Measurements from ENCODE around the gene NAB2.
"Not testable (repeated sequence)": the region's sequence is repeated elsewhere in the genome, so short reads cannot be mapped to it uniquely, and the experiment has no call there.

NAB2 gene

DNA sequence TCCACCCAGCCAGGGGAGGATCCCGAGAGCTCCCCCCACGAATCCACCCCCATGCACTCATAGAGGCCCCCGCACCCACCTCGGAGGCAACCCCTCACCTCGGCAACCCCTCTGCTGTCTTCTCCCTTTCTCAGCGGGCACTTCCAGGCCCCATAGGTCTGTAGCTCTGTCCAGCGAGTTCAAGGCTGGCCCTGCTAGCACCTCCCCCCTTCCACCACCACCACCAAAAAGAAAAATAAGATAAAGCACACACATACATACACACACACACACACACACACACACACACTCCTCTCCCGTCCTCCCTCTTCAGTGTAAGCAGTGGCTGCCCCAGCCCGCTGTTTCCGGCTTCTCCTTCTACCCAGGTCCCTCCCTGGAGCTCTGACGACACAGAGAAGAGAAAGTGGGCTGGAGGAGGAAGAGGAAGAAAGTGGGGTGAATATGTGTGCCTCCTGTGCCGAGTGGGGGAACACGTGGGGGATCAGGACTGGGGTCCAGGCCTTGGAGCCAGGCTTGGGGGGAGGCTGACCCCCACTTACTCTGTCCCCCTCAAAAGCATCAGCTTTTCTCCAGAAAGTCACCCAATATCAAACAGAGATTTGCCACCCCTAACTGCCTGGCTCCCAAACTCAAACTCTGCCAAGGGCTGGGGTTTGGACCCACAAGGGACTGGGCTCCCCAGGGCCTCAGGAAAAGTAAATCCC, 22.3 kb downstream of the NAB2 start, which contains the start of gene STAT6:
STAT6 (minus strand) TSS at position 332 of the 704 bp plus-strand sequence. CDS start 3,084 bp downstream, outside the sequence.
- peak within 1 kb of the TSS; percentile 76 for H3K4me3 ChIP-seq (ENCODE audit: insufficient read depth, low read depth, low read length, poor library complexity, severe bottlenecking)
- H3K27ac ChIP-seq (ENCODE audit: insufficient read depth, low read length, poor library complexity, severe bottlenecking) = peak within 1 kb of the TSS; percentile 97
- H3K4me1 ChIP-seq (ENCODE audit: control insufficient read depth, insufficient read depth, low read length, poor library complexity, severe bottlenecking) = peaks cover 32% of the 10 kb centered on the region
- peaks cover 20% of the 10 kb centered on the region for H3K36me3 ChIP-seq (ENCODE audit: control insufficient read depth, insufficient read depth, low read length)
- H3K27me3 ChIP-seq (replicated peaks; ENCODE audit: control insufficient read depth, insufficient read depth, low read length, poor library complexity, severe bottlenecking) = no peaks in the 10 kb centered on the region
- H3K9me3 ChIP-seq (ENCODE audit: control insufficient read depth, low read length) = no peaks in the 10 kb centered on the region
- DNase-seq = peak; percentile 77 to 81 (median 80)

DNA sequence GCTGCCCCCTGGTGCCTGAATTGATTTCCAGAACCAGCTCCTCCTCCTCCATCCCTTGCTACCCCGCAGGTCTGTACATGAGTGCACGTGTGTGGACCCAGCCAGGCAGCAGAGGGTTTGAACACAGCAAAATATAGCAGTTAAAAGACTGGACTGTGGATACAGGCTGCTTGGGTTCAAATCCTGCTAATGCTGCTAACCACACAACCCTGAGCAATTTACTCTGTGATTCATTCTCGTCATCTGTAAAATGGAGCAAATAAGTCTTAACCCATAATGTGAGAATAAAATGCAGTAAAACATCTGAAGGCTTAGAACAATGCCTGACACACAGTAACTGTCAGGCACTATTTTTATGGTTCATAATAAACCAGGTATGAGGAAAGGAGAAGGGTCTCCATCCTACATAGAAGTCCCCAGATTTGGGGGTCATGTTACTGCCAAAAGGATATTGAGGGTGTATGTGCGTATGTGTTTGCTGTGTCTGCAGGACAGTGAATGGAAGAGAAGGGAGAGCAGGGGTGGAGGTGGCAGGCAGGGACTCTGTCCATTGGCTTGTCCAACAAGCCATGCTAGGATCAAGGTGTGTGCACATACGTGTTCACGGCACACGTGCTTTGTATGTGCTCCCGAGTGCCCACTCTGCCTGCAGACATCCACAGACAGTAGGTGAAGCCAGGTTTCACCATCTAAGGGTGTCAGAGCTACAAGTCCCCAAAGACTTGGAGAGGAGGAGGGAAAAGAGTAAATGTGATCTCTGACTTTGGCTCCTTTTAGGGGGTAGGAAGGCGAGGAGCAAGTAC, 23.8 kb downstream of the NAB2 start:
- H3K4me3 ChIP-seq (ENCODE audit: insufficient read depth, low read depth, low read length, poor library complexity, severe bottlenecking) = peak overlapping the region; percentile 76
- DNase-seq = no peak

DNA sequence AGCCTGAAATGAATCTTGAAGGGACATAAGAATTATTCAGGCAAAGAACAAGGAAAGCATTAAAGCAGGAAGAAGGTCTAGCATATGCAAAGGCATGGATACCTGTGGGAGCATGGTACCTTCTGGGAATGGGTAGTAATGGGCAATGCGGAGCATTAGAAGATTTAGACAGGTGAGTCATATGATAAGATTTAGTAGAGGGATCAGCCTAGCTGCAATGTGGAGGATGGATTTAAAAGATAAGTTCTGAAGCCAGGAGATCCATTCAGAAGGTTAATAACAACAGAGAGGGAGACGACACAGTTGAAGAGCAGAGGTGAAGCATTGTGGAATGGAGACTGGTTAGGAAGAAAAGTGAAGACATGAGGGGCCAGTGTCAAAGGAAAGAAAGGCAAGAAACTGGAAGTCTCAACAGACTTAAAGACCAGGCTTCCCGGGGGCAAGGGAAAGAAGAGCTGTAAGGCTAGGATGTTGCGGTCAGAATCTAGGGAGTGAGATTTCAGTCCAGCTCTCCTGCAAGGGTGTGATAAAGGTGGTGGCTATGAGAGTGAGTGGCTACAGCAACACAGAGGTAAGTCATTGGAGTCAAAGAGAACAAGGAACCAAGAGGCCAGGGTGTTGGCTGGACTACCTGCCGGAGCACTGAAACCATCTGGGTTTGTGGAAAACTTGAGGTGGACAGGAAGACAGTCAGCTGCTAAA, 27.8 kb downstream of the NAB2 start:
- H3K4me3 ChIP-seq (ENCODE audit: insufficient read depth, low read depth, low read length, poor library complexity, severe bottlenecking) = no peak overlapping the region
- DNase-seq = no peak
- H3K27ac ChIP-seq (ENCODE audit: insufficient read depth, low read length, poor library complexity, severe bottlenecking) = no peak overlapping the region
- no peaks in the 10 kb centered on the region for H3K9me3 ChIP-seq (ENCODE audit: control insufficient read depth, low read length)
- H3K27me3 ChIP-seq (replicated peaks; ENCODE audit: control insufficient read depth, insufficient read depth, low read length, poor library complexity, severe bottlenecking) = no peaks in the 10 kb centered on the region
- H3K36me3 ChIP-seq (ENCODE audit: control insufficient read depth, insufficient read depth, low read length) = no peaks in the 10 kb centered on the region
- peaks cover 11% of the 10 kb centered on the region for H3K4me1 ChIP-seq (ENCODE audit: control insufficient read depth, insufficient read depth, low read length, poor library complexity, severe bottlenecking)

More for the DNA sequence above, 23.8 kb downstream of the NAB2 start:
- H3K4me1 ChIP-seq (ENCODE audit: control insufficient read depth, insufficient read depth, low read length, poor library complexity, severe bottlenecking) = peaks cover 32% of the 10 kb centered on the region
- no peaks in the 10 kb centered on the region for H3K9me3 ChIP-seq (ENCODE audit: control insufficient read depth, low read length)
- H3K27me3 ChIP-seq (replicated peaks; ENCODE audit: control insufficient read depth, insufficient read depth, low read length, poor library complexity, severe bottlenecking) = no peaks in the 10 kb centered on the region
- peak overlapping the region; percentile 97 for H3K27ac ChIP-seq (ENCODE audit: insufficient read depth, low read length, poor library complexity, severe bottlenecking)
- H3K36me3 ChIP-seq (ENCODE audit: control insufficient read depth, insufficient read depth, low read length) = peaks cover 5% of the 10 kb centered on the region

DNA sequence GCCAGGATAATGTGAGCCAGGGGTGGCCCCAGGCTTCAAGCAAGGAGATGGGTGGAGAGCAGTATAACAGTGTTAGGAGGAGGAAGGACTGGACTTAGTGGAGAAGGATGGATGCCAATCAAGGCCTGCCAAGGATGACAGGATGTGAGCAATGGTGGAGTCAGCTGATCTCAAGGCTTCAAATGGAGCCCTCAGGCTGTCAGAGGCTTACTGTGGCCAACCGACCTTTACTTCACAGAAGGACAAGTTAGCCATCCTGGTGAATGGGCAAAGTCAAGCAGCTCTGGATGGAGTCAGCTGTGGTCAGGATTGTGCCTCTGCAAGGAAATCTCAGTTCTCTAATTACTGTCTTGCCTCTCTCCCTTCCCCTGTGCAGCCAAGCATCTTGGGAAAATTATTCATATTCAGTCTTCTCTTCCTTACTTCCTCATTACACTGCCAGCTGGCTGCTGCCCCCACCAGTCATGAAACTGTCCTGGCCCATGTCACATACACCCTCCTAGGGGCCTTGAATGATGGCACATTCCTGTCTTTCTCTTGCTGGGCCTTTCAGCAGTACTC, 29.9 kb downstream of the NAB2 start:
- no peak for DNase-seq
- H3K4me1 ChIP-seq (ENCODE audit: control insufficient read depth, insufficient read depth, low read length, poor library complexity, severe bottlenecking) = no peaks in the 10 kb centered on the region
- H3K27ac ChIP-seq (ENCODE audit: insufficient read depth, low read length, poor library complexity, severe bottlenecking) = no peak overlapping the region
- H3K27me3 ChIP-seq (replicated peaks; ENCODE audit: control insufficient read depth, insufficient read depth, low read length, poor library complexity, severe bottlenecking) = no peaks in the 10 kb centered on the region
- H3K4me3 ChIP-seq (ENCODE audit: insufficient read depth, low read depth, low read length, poor library complexity, severe bottlenecking) = no peak overlapping the region
- no peaks in the 10 kb centered on the region for H3K9me3 ChIP-seq (ENCODE audit: control insufficient read depth, low read length)
- no peaks in the 10 kb centered on the region for H3K36me3 ChIP-seq (ENCODE audit: control insufficient read depth, insufficient read depth, low read length)

DNA sequence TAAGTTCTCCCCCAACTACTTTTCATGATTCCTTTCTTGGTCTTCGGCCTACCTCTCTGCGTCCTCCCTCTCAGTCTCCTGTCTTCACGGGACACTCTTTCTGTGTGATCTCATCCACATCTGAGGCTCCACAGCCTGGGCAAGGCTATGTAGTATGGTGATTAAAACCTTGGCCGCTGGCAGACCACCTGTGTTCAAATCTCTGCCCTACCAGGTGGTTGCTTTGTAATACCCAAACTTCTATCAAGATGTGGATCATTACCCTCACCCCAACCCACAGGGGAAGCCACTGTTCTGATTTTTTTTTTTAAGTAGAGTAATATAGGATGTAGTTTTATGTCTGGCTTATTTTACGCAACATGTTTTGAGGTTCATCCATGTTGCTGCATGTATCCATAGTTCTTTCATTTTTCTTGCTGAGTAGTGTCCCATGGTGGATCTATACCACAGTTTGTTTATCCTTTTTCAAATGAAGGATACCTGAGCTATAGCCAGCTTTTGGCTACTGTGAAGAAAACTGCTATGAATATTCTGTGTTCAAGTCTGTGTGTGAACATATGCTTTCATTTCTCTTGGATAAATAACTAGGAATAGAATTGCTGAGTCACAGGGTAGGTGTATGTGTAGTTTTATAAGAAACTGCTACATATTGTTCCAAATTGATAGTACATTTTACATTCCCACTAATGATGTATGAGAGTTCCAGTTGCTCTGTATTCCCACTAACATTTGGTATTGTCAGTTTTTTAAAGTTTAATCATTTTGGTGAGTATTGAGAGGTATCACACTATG, 30.6 kb downstream of the NAB2 start:
- Histone ChIP-seq H3K27me3 (replicated peaks; ENCODE audit: control insufficient read depth, insufficient read depth, low read length, poor library complexity, severe bottlenecking) (no peaks in the 10 kb centered on the region), H3K4me3 (ENCODE audit: insufficient read depth, low read depth, low read length, poor library complexity, severe bottlenecking) (no peak overlapping the region), H3K36me3 (ENCODE audit: control insufficient read depth, insufficient read depth, low read length) (no peaks in the 10 kb centered on the region), H3K9me3 (ENCODE audit: control insufficient read depth, low read length) (no peaks in the 10 kb centered on the region), H3K4me1 (ENCODE audit: control insufficient read depth, insufficient read depth, low read length, poor library complexity, severe bottlenecking) (no peaks in the 10 kb centered on the region), H3K27ac (ENCODE audit: insufficient read depth, low read length, poor library complexity, severe bottlenecking) (no peak overlapping the region)
- no peak for DNase-seq

DNA sequence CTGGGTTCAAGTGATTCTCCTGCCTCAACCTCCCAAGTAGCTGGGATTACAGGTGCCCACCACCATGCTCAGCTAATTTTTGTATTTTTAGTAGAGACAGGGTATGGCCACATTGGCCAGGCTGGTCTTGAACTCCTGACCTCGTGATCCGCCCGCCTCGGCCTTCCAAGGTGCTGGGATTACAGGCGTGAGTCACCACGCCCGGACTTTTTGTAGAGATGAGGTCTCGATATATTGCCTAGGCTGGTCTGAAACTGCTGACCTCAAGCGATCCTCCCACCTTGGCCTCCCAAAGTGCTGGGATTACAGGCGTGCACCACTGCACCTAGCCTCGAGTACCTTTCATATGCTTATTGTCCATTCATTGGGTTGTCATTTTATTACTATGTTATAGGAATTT, 31.8 kb downstream of the NAB2 start:
- H3K4me3 ChIP-seq (ENCODE audit: insufficient read depth, low read depth, low read length, poor library complexity, severe bottlenecking); H3K4me1 ChIP-seq (ENCODE audit: control insufficient read depth, insufficient read depth, low read length, poor library complexity, severe bottlenecking); DNase-seq; H3K36me3 ChIP-seq (ENCODE audit: control insufficient read depth, insufficient read depth, low read length); H3K9me3 ChIP-seq (ENCODE audit: control insufficient read depth, low read length); H3K27ac ChIP-seq (ENCODE audit: insufficient read depth, low read length, poor library complexity, severe bottlenecking); H3K27me3 ChIP-seq (replicated peaks; ENCODE audit: control insufficient read depth, insufficient read depth, low read length, poor library complexity, severe bottlenecking): not testable (repeated sequence)

DNA sequence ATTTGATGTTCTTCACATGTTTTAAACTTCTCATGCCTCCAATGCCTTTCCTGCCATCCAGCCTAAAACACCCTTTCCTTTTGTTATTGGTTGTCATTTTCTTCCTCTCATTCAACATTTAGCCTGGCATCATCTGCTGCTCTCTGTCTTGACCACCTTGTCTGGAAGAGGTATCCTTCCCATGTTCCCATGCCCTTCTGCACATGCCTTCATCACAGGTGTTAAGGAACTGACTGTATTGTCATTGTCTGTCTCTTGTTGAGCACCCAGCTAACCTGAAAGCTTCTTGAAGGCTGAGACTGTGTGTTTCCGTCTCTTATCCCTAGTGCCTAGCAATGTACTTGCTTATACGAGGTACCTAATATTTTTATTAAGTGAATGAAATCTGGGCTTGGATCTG, 34.9 kb downstream of the NAB2 start:
- Histone ChIP-seq H3K36me3 (ENCODE audit: control insufficient read depth, insufficient read depth, low read length) (no peaks in the 10 kb centered on the region), H3K27ac (ENCODE audit: insufficient read depth, low read length, poor library complexity, severe bottlenecking) (no peak overlapping the region), H3K4me1 (ENCODE audit: control insufficient read depth, insufficient read depth, low read length, poor library complexity, severe bottlenecking) (peaks cover 8% of the 10 kb centered on the region), H3K27me3 (replicated peaks; ENCODE audit: control insufficient read depth, insufficient read depth, low read length, poor library complexity, severe bottlenecking) (no peaks in the 10 kb centered on the region), H3K9me3 (ENCODE audit: control insufficient read depth, low read length) (no peaks in the 10 kb centered on the region), H3K4me3 (ENCODE audit: insufficient read depth, low read depth, low read length, poor library complexity, severe bottlenecking) (no peak overlapping the region)
- DNase-seq = no peak

DNA sequence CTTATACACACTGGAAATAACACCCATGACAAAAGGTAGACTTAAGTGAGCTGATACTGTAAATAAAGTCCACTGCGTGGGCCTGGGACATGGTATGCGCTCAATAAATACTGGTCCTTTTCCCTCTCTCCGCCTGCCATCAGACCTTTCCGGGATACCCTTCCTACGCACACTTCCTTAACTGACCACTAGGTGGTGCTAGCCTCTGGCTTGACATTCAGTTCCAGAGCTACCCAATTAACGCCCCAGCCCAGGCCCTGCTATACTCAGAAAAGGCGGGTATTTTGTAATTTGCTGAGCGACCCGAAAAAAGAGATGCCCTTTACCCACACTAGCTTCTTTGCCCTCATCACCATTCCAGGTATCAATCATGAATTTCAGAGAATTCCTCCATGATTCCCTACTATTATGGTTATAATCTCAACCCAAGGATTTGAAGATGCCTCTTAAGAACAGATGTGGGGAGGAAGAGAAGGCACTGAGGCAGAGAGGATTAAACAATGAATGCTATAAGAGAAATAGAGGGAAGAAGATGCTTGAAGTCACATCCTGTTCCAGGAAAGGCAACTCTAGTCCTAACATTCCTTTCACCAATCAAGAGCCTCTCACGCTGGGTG, 35.5 kb downstream of the NAB2 start:
- Histone ChIP-seq H3K4me1 (ENCODE audit: control insufficient read depth, insufficient read depth, low read length, poor library complexity, severe bottlenecking) (peaks cover 14% of the 10 kb centered on the region), H3K27ac (ENCODE audit: insufficient read depth, low read length, poor library complexity, severe bottlenecking) (no peak overlapping the region), H3K9me3 (ENCODE audit: control insufficient read depth, low read length) (no peaks in the 10 kb centered on the region), H3K27me3 (replicated peaks; ENCODE audit: control insufficient read depth, insufficient read depth, low read length, poor library complexity, severe bottlenecking) (no peaks in the 10 kb centered on the region), H3K36me3 (ENCODE audit: control insufficient read depth, insufficient read depth, low read length) (no peaks in the 10 kb centered on the region), H3K4me3 (ENCODE audit: insufficient read depth, low read depth, low read length, poor library complexity, severe bottlenecking) (no peak overlapping the region)
- peak; percentile 49 to 68 (median 62) for DNase-seq

DNA sequence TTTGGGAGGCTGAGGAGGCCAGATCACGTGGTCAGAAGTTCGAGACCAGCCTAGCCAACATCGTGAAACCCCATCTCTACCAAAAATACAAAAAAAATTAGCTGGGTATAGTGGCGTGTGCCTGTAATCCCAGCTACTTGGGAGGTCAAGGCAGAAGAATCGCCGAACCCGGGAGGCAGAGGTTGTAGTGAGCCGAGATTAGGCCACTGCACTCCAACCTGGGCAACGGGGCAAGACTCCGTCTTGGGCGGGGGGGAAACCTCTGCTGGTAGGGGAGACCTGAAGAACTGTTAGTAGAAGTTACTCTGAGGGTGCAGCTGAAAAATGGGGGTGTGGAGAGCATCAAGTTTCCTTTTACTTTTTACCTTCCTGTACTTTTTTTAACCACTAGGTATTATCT, 37.1 kb downstream of the NAB2 start:
- Histone ChIP-seq H3K36me3 (ENCODE audit: control insufficient read depth, insufficient read depth, low read length) (no peaks in the 10 kb centered on the region), H3K27me3 (replicated peaks; ENCODE audit: control insufficient read depth, insufficient read depth, low read length, poor library complexity, severe bottlenecking) (no peaks in the 10 kb centered on the region), H3K27ac (ENCODE audit: insufficient read depth, low read length, poor library complexity, severe bottlenecking) (no peak overlapping the region), H3K4me3 (ENCODE audit: insufficient read depth, low read depth, low read length, poor library complexity, severe bottlenecking) (no peak overlapping the region), H3K4me1 (ENCODE audit: control insufficient read depth, insufficient read depth, low read length, poor library complexity, severe bottlenecking) (peaks cover 14% of the 10 kb centered on the region), H3K9me3 (ENCODE audit: control insufficient read depth, low read length) (no peaks in the 10 kb centered on the region)
- DNase-seq = no peak
